Measurements from ENCODE around the gene ALOX12. TPM values are rescaled to one million over a fixed set of nuclear protein-coding genes. Genes with fewer than 3 reads are reported as not detected.
"Not testable (repeated sequence)": the region's sequence is repeated elsewhere in the genome, so short reads cannot be mapped to it uniquely, and the experiment has no call there.

Gene ALOX12
- polyA plus RNA-seq, 1 donor, result 1.9 TPM

- DNase-seq (ENCODE audit: low read depth), result no peak
Measured at GRCh38 chr17:7046127-7046724, 50.4 kb downstream of the ALOX12 start.

- not testable (repeated sequence) for DNase-seq (ENCODE audit: low read depth)
Measured at GRCh38 chr17:7046725-7047397, 51.0 kb downstream of the ALOX12 start.

DNA sequence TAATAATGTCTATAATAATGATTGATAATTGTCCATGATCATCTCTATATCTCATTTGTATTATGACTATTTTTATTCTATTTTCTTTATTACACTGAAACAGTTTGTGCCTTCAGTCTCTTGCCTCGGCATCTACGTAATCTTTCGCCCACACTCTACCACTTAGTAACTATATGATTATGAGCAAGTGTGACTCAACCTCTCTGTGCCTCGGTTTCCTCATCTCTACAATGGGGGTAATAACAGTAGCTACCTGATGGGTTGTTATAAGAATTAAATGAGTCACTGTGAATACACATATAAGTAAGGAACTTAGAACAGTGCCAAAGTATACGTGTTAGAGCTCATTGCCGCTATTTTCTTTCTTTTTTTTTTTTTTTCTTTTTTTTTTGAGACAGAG lies 51.7 kb downstream of the ALOX12 start:
- no peak for DNase-seq (ENCODE audit: low read depth)

DNA sequence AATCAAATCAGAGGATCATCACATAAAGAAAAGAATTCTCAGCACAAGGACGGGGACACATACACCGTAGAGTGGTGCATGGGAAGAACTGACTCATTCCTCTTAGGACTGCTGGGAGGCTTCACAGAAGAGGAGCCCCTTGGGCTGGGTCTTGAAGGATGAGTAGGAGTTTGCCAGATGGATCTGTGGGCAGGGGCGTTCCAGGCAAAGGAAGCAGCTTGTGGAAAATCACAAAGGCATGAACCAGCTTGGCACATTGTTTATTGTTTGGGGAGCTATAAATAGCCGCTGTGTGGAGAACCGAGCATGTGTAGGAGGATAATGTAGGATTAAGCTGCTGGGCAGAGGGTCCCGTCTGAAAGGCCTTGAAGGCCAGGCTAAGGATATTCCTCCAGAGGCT lies 53.1 kb downstream of the ALOX12 start:
- no peak for DNase-seq (ENCODE audit: low read depth)

GRCh38 chr17:7050583-7050982 lies 54.7 kb downstream of the ALOX12 start:
- DNase-seq (ENCODE audit: low read depth), result not testable (repeated sequence)

GRCh38 chr17:7056386-7056785 lies 60.5 kb downstream of the ALOX12 start:
- no peak for DNase-seq (ENCODE audit: low read depth)

- no peak for DNase-seq (ENCODE audit: low read depth)
Measured at GRCh38 chr17:7058831-7059447, 63.1 kb downstream of the ALOX12 start.

Other genes starting within 250 kb of the ALOX12 start
- gene XAF1, start 240.0 kb upstream of the ALOX12 start, polyA plus RNA-seq (ENCODE audit: insufficient read length), result 10.0 TPM
- 0.20 TPM for gene FBXO39, start 219.8 kb upstream of the ALOX12 start, polyA plus RNA-seq (ENCODE audit: insufficient read length)
- gene TEKT1, start 164.3 kb upstream of the ALOX12 start, polyA plus RNA-seq (ENCODE audit: insufficient read length), result not detected
- 118 TPM for gene RNASEK, start 16.6 kb downstream of the ALOX12 start, polyA plus RNA-seq (ENCODE audit: insufficient read length)
- gene BCL6B, start 27.0 kb downstream of the ALOX12 start, polyA plus RNA-seq (ENCODE audit: insufficient read length), result 19.3 TPM
- 0.96 TPM for gene SLC16A13, start 40.0 kb downstream of the ALOX12 start, polyA plus RNA-seq (ENCODE audit: insufficient read length)
- gene SLC16A11, start 48.0 kb downstream of the ALOX12 start, polyA plus RNA-seq (ENCODE audit: insufficient read length), result 0.33 TPM
- 2.2 TPM for gene CLEC10A, start 84.2 kb downstream of the ALOX12 start, polyA plus RNA-seq (ENCODE audit: insufficient read length)
- gene ASGR2, start 118.8 kb downstream of the ALOX12 start, polyA plus RNA-seq (ENCODE audit: insufficient read length), result 0.11 TPM
- gene ASGR1, start 183.3 kb downstream of the ALOX12 start, polyA plus RNA-seq (ENCODE audit: insufficient read length), result 2.3 TPM
- gene DLG4, start 223.8 kb downstream of the ALOX12 start, polyA plus RNA-seq (ENCODE audit: insufficient read length), result 18.0 TPM
- 243 TPM for gene ACADVL, start 223.9 kb downstream of the ALOX12 start, polyA plus RNA-seq (ENCODE audit: insufficient read length)
- gene DVL2, start 238.5 kb downstream of the ALOX12 start, polyA plus RNA-seq (ENCODE audit: insufficient read length), result 36.2 TPM
- gene PHF23, start 243.4 kb downstream of the ALOX12 start, polyA plus RNA-seq (ENCODE audit: insufficient read length), result 35.7 TPM
- gene GABARAP, start 246.4 kb downstream of the ALOX12 start, polyA plus RNA-seq (ENCODE audit: insufficient read length), result 246 TPM